Kidney (tissue), 14 donors: Measurements from ENCODE around the gene GAS7. TPM values are rescaled to one million over a fixed set of nuclear protein-coding genes. Genes with fewer than 3 reads are reported as not detected.
A peak's percentile ranks its signal among the peaks of the same experiment; 100 is the strongest.

Experiments
- DNase-seq, 5 donors: peaks; one replicate each; pipeline ENCODE4 v3.0.0-alpha.2; 2013 to 2020
- FAIRE-seq: peaks from 2 replicates; lab custom pipeline; 2012; peaks lifted over from hg19 to GRCh38; lab: Jason Lieb, UNC
- H3K27ac ChIP-seq, 2 donors: one replicate each; pipeline ENCODE4 v1.7.0; 2013; ENCODE audit warnings: low read depth in 2 of 2, low read length in 2 of 2, inconsistent platforms in 1 of 2
- H3K27me3 ChIP-seq: one replicate; pipeline ENCODE4 v1.7.1; 2013; ENCODE audit warnings: low read length, inconsistent platforms; ENCODE audit not compliant: control insufficient read depth, insufficient read depth
- H3K36me3 ChIP-seq, 3 donors: one replicate each; pipeline versions ENCODE4 v1.7.0 to v1.7.1; 2013; ENCODE audit warnings: low read length in 3 of 3, control low read depth in 1 of 3, inconsistent platforms in 1 of 3; ENCODE audit not compliant: insufficient read depth in 3 of 3, control insufficient read depth in 2 of 3
- H3K4me1 ChIP-seq, 3 donors: one replicate each; pipeline versions ENCODE4 v1.7.0 to v1.7.1; 2013; ENCODE audit warnings: low read length in 3 of 3, inconsistent platforms in 1 of 3, low read depth in 1 of 3; ENCODE audit not compliant: control insufficient read depth in 2 of 3, insufficient read depth in 2 of 3
- H3K4me3 ChIP-seq, 3 donors: one replicate each; pipeline versions ENCODE4 v1.7.0 to v1.8.1; 2013; ENCODE audit warnings: low read length in 3 of 3, control low read depth in 1 of 3, inconsistent platforms in 1 of 3
- H3K9ac ChIP-seq, 3 donors: one replicate each; pipeline versions ENCODE4 v1.7.0 to v1.7.1; 2013; ENCODE audit warnings: low read length in 3 of 3, control low read depth in 1 of 3, inconsistent platforms in 1 of 3
- H3K9me3 ChIP-seq, 3 donors: one replicate each; pipeline versions ENCODE4 v1.7.0 to v1.7.1; 2013; ENCODE audit warnings: low read length in 3 of 3, control low read depth in 1 of 3, inconsistent platforms in 1 of 3; ENCODE audit not compliant: control insufficient read depth in 2 of 3, insufficient read depth in 1 of 3
- intact Hi-C: fragments of 100-400 bp; cut with DNase I; formaldehyde crosslinking; loops from one replicate; pipeline ENCODE4 v1.11.1; 2022
- polyA plus RNA-seq: library from polyadenylated mRNA; stranded (reverse); fragments of 350-450 nt; fragmentation: Illumina TruSeq; extraction: RNeasy Lipid Tissue Mini Kit (QIAGEN cat#74804); gene quantifications from one replicate; pipeline ENCODE4 v1.2.3, GENCODE V29; 2014; ENCODE audit warnings: low read depth, low replicate concordance; ENCODE audit not compliant: insufficient read depth
- total RNA-seq: library from RNA; stranded (reverse); fragmentation: NEBNext Ultra II Directional; extraction: Animal tissue kit (Norgen Biotek cat#: 25700); gene quantifications from one replicate; pipeline ENCODE4 v1.2.1, GENCODE V29; 2021
- TF ChIP-seq, protein P1 (sequence below): IDR thresholded peaks from 3 replicates; pipeline ENCODE4 v1.5.1; 2012; ENCODE audit warnings: mild to moderate bottlenecking, moderate library complexity, borderline replicate concordance; ENCODE audit not compliant: insufficient read depth; ENCODE audit errors: extremely low read depth
- donor health status: control.
- donor health status: control.
- donor health status: control.
- donor health status: control.
- donor health status: control.
- donor health status: DM: yes; HTN: yes; CAD: no.
- donor health status: Normal renal cell carcinoma (clear cell type).

GAS7 gene
- total and polyA plus RNA-seq, 2 donors from 2014 or later: 1.1 to 20.5 TPM

DNA sequence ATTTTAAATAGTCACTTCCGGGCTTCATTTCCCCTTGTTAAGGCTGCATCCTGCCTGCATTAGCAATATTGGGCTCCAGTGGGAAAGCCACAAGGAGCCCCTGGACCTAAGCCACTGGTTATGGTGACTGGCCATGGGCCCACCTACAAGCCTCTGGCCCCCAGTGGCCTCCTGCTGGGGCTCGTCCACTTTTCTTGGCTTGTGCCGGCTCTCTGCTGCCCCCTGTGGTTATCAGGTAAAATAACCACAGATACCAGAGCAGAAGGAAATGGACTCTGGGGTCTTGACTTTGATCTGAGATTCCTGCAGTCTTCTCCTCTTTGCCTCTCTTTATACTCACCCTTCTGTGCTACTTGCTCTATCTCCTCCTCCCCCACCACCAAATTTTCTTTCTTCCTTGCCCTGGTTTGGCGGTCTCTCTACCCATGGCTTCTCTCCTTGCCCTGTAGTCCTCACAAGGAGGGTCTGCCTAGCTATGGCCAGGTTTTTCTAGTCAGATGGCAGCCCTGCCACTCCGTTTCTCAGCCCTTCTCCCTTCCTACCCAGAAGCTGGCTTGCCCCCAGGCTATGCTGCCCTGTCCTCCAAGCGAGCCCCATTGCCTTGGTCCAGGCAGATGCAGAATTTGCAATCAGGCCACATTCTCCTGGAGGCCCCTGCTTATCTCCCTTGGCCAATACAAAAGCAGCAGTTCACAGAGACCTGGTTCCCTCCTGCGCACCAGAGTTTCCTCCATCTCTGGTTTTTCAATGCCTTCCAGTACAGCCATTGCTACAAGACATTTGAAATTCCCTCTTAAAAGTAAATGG, 210.4 kb downstream of the GAS7 start:
- Histone ChIP-seq H3K36me3 (no peaks in the 10 kb centered on the region), H3K27ac (no peak overlapping the region), H3K9ac (no peak overlapping the region), H3K4me1 (no peaks in the 10 kb centered on the region), H3K27me3 (no peaks in the 10 kb centered on the region), H3K9me3 (no peaks in the 10 kb centered on the region), H3K4me3 (no peak overlapping the region)
- intact Hi-C loops: no loop called here
- TF ChIP-seq, protein P1, sequence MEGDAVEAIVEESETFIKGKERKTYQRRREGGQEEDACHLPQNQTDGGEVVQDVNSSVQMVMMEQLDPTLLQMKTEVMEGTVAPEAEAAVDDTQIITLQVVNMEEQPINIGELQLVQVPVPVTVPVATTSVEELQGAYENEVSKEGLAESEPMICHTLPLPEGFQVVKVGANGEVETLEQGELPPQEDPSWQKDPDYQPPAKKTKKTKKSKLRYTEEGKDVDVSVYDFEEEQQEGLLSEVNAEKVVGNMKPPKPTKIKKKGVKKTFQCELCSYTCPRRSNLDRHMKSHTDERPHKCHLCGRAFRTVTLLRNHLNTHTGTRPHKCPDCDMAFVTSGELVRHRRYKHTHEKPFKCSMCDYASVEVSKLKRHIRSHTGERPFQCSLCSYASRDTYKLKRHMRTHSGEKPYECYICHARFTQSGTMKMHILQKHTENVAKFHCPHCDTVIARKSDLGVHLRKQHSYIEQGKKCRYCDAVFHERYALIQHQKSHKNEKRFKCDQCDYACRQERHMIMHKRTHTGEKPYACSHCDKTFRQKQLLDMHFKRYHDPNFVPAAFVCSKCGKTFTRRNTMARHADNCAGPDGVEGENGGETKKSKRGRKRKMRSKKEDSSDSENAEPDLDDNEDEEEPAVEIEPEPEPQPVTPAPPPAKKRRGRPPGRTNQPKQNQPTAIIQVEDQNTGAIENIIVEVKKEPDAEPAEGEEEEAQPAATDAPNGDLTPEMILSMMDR: peak; percentile 49
- no peak for FAIRE-seq
- DNase-seq: peak in 3 of 5 donors; percentile 24 to 65 (median 37)

DNA sequence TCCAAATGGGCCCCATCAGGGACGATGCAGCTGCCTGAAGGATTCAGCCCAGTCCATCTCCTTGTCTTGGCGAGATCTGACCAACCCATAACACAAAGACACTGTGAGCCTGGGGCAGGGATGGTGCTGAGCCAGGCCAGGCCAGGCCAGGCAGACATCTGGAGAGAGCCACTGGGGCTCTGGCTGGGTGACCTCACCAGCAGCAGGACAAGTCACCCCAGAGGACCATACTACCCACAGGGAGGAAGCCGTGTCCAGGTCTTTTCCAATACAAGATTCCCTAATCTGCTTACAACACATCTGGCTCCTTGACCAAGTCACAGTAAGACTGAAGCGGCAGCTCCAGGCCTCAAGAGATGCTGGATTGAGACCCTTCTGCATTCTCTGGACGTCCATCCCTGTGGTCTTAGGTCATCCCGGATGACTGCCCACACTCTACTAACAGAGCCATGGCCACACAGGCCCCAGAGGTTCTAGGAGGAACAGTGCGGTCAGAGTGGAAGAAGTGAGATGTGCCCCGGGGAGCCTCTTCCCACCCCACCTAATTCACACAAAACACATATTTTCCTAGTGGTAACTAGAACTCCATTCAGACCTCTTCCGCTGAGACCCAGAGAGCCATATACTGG, 211.5 kb downstream of the GAS7 start:
- DNase-seq (no peak), FAIRE-seq (no peak)
- no peak overlapping the region for H3K4me3 ChIP-seq
- TF ChIP-seq, protein P1: no peak
- no peaks in the 10 kb centered on the region for H3K27me3 ChIP-seq
- no peak overlapping the region for H3K27ac ChIP-seq
- H3K9me3 ChIP-seq: no peaks in the 10 kb centered on the region
- no peaks in the 10 kb centered on the region for H3K4me1 ChIP-seq
- intact Hi-C loops: no loop called here
- no peak overlapping the region for H3K9ac ChIP-seq
- no peaks in the 10 kb centered on the region for H3K36me3 ChIP-seq

DNA sequence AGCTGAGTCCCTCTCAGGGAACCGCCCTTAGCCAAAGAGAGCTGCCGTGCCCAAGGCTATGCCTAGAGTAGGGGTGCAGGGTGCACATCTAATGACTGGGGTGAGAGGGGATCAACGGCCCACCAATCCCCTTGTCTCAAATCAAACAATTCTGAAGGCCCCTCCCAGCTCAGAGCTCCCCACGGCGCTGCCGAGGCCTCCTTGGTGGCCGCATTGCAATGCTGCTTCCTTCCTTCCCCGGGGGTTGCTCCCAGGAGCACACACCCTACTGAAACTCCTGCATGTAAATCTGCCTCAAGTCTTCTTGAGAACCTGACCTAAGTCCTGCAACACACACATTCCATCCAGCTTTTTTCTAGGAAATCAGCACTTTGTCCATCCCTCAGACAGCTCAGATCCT, 212.8 kb downstream of the GAS7 start:
- Histone ChIP-seq H3K9ac (no peak overlapping the region), H3K27me3 (no peaks in the 10 kb centered on the region), H3K4me3 (no peak overlapping the region), H3K9me3 (no peaks in the 10 kb centered on the region), H3K4me1 (no peaks in the 10 kb centered on the region), H3K27ac (no peak overlapping the region), H3K36me3 (no peaks in the 10 kb centered on the region)
- FAIRE-seq (no peak), DNase-seq (no peak)
- TF ChIP-seq, protein P1: no peak
- intact Hi-C loops: no loop called here
